ENCODE measurements around the gene ELMO1.

DNA sequence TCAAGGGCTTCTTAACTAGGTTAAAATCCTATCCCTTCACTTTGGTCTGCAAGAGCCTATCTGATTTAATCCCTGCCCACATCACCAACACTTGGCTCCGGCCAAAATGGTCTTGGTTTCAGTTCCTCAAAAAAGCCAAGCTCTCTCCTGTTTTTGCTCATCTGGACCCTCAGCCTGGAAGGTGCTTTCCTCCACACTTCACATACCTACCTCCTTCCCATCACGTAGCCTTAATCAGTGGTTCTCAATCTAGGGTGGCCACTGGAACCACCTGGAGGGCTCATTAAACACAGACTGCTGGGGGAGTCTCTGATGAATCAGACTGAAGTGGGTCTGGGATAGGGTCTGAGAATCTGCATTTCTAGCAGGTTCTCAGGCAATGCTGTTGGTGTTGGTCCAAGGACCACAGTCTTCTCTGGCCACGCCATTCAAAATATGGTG, 497.4 kb downstream of the ELMO1 start:
- TF ChIP-seq HDGF (IDR thresholded peaks at IDR 0.05; ENCODE audit: borderline replicate concordance) (no peak), NFRKB (IDR thresholded peaks at IDR 0.05) (no peak), SP1 (IDR thresholded peaks at IDR 0.05) (no peak), BHLHE40 (IDR thresholded peaks at IDR 0.05; ENCODE audit: borderline replicate concordance) (no peak), FOXM1 (IDR thresholded peaks at IDR 0.05; ENCODE audit: borderline replicate concordance) (no peak), TARDBP (IDR thresholded peaks at IDR 0.05) (no peak), ELF4 (IDR thresholded peaks at IDR 0.05) (no peak), FOXK2 (IDR thresholded peaks at IDR 0.05) (no peak), LEF1 (IDR thresholded peaks at IDR 0.05; ENCODE audit: borderline replicate concordance) (no peak), L3MBTL2 (conservative IDR thresholded peaks at IDR 0.05) (no peak), ARNT (IDR thresholded peaks at IDR 0.05) (no peak), SUZ12 (IDR thresholded peaks at IDR 0.05) (no peak), FOXA1 (IDR thresholded peaks at IDR 0.05) (no peak)
- TF ChIP-seq, protein P1, sequence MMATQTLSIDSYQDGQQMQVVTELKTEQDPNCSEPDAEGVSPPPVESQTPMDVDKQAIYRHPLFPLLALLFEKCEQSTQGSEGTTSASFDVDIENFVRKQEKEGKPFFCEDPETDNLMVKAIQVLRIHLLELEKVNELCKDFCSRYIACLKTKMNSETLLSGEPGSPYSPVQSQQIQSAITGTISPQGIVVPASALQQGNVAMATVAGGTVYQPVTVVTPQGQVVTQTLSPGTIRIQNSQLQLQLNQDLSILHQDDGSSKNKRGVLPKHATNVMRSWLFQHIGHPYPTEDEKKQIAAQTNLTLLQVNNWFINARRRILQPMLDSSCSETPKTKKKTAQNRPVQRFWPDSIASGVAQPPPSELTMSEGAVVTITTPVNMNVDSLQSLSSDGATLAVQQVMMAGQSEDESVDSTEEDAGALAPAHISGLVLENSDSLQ (IDR thresholded peaks at IDR 0.05), result no peak
